HG02798 (cell line): ENCODE data around the gene GSX2.
"Not testable (repeated sequence)": the region's sequence is repeated elsewhere in the genome, so short reads cannot be mapped to it uniquely, and the experiment has no call there.

ENCODE experiments used
- ATAC-seq: cut with Tn5 transposase; IDR thresholded peaks from one replicate; pipeline ENCODE4 v1.9.1; 2021; ENCODE audit warnings: mild to moderate bottlenecking; ENCODE audit not compliant: unreplicated experiment, poor library complexity

The GSX2 gene

GRCh38 chr4:54101190-54102041 lies 1.5 kb downstream of the GSX2 start:
- ATAC-seq = no peak

GRCh38 chr4:54102531-54103106 lies 2.7 kb downstream of the GSX2 start:
- ATAC-seq = no peak

- ATAC-seq = no peak
Observed at GRCh38 chr4:54103190-54103574, 3.2 kb downstream of the GSX2 start.

- ATAC-seq = no peak
Observed at GRCh38 chr4:54104907-54105306, 4.9 kb downstream of the GSX2 start.

- no peak for ATAC-seq
Observed at GRCh38 chr4:54107951-54108748, 8.2 kb downstream of the GSX2 start.

GRCh38 chr4:54109241-54110018 lies 9.5 kb downstream of the GSX2 start:
- ATAC-seq = no peak

- no peak for ATAC-seq
Observed at GRCh38 chr4:54110019-54110416, 10.1 kb downstream of the GSX2 start.

- ATAC-seq = not testable (repeated sequence)
Observed at GRCh38 chr4:54113206-54113605, 13.2 kb downstream of the GSX2 start.

- ATAC-seq = not testable (repeated sequence)
Observed at GRCh38 chr4:54116246-54116645, 16.3 kb downstream of the GSX2 start.

GRCh38 chr4:54118850-54119589 lies 19.1 kb downstream of the GSX2 start:
- no peak for ATAC-seq

- no peak for ATAC-seq
Observed at GRCh38 chr4:54120518-54120917, 20.6 kb downstream of the GSX2 start.

GRCh38 chr4:54127660-54128059 lies 27.7 kb downstream of the GSX2 start:
- ATAC-seq = no peak

- ATAC-seq = not testable (repeated sequence)
Observed at GRCh38 chr4:54128694-54129093, 28.7 kb downstream of the GSX2 start.

GRCh38 chr4:54139332-54139731 lies 39.4 kb downstream of the GSX2 start:
- no peak for ATAC-seq

- ATAC-seq = no peak
Observed at GRCh38 chr4:54140287-54140686, 40.3 kb downstream of the GSX2 start.

- ATAC-seq = no peak
Observed at GRCh38 chr4:54144199-54144598, 44.2 kb downstream of the GSX2 start.

- no peak for ATAC-seq
Observed at GRCh38 chr4:54144661-54145171, 44.8 kb downstream of the GSX2 start.

GRCh38 chr4:54146139-54146538 lies 46.2 kb downstream of the GSX2 start:
- ATAC-seq = no peak

- no peak for ATAC-seq
Observed at GRCh38 chr4:54149323-54149722, 49.4 kb downstream of the GSX2 start.
